Epithelial cell of proximal tubule (primary cell): ENCODE data around the gene CLEC3B. TPM values are rescaled to one million over a fixed set of nuclear protein-coding genes. Genes with fewer than 3 reads are reported as not detected.

Source experiments
- DNase-seq: peaks from one replicate; pipeline ENCODE4 v3.0.0-alpha.2; 2011; ENCODE audit warnings: low read depth
- H3K4me3 ChIP-seq: 2 replicates; pipeline ENCODE4 v1.5.1; 2011; ENCODE audit warnings: low read depth, mild to moderate bottlenecking, low read length
- total RNA-seq: library from RNA; depleted of rRNA; stranded (reverse); fragments of >200 nt; gene quantifications from 2 replicates; pipeline ENCODE4 v1.2.3, GENCODE V29; 2015
- TF ChIP-seq, protein P1 (sequence below): conservative IDR thresholded peaks from 2 replicates; pipeline ENCODE4 v1.5.1; 2012; ENCODE audit warnings: low read depth, mild to moderate bottlenecking, low read length

Gene CLEC3B
- total RNA-seq, 1 donor from 2014 or later = not detected

DNA sequence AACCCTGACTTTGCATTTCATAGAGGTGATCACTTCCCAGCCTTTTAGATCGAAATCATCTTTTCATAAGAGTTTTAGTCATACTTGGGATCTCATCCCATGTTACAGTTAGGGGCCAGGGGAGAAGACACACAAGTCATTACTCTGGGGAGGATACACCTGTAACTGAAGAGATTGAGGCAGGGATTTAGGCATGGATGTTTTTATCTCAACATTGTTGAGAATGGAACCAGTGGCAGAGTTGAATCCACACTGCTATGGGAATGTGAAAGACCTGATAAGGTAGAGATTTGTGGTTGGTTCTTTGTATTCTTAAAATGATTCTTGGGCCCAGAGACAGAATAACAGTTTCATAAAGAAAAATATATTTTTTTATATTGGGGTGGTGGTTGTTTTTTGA, 16.2 kb upstream of the CLEC3B start:
- TF ChIP-seq, protein P1, sequence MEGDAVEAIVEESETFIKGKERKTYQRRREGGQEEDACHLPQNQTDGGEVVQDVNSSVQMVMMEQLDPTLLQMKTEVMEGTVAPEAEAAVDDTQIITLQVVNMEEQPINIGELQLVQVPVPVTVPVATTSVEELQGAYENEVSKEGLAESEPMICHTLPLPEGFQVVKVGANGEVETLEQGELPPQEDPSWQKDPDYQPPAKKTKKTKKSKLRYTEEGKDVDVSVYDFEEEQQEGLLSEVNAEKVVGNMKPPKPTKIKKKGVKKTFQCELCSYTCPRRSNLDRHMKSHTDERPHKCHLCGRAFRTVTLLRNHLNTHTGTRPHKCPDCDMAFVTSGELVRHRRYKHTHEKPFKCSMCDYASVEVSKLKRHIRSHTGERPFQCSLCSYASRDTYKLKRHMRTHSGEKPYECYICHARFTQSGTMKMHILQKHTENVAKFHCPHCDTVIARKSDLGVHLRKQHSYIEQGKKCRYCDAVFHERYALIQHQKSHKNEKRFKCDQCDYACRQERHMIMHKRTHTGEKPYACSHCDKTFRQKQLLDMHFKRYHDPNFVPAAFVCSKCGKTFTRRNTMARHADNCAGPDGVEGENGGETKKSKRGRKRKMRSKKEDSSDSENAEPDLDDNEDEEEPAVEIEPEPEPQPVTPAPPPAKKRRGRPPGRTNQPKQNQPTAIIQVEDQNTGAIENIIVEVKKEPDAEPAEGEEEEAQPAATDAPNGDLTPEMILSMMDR = no peak
- H3K4me3 ChIP-seq = no peak overlapping the region
- no peak for DNase-seq

DNA sequence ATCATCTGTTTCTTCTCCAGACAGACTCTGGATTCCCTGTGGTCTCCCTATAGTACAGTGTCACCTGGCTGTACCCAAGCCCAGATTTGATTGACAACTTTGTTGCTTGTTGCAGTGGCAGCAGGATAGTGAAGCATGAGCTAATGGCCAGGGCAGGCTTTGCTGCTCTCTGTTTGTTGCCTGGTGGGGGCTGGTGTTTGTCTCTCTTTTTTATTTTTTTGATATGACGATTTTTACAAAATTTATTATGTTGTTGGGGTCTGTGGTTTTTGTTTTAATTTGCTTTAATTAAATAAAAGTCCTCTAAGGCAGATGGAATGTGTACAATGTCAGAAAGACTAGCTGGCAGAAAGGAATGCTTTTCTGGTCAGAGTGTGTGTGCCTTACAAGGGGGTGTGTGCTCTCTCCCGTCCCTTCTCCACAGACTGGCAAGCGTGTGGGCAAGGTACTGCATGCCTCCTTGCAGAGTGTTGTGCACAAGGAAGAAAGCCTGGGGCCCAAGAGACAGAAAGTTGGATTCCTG, 15.2 kb upstream of the CLEC3B start:
- DNase-seq = peak; percentile 75
- no peak overlapping the region for H3K4me3 ChIP-seq
- TF ChIP-seq, protein P1 = no peak

DNA sequence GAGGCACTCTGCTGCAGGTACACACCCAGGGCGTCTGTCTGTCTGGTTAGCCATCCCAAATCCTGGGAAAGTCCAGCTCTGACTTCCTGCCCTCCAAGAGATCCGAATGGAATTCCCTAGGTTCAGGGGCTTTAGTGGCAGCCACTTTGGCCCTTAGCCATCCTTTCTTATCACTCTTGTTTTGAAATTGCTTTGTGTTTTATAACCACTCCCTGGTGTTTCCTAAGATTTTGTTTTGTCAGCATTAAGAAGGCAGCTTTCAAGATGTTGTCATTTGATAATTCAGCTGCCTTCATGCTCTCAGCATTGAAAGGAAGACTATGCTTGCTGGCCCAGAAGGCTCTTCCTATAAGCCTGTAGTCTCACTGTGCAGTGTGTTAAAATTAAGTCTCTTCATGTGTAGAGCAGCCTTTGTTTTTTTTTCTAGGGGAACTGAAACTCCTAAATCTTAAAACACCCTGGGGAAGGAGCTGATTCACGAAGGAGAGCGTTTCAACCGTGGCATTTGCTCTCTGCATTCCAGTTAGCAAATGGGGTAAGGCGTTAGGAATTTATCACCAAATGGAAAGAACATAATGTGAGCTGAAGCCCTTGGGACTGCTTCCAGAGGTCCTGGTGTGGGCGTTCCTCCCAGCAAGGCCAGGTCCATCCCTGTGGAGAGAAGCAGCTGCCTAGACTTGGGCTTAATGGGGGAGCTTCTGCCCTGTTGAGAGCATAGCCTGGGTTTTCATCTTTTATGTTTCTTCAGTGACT, 14.2 kb upstream of the CLEC3B start:
- TF ChIP-seq, protein P1 = no peak
- peak; percentile 72 for DNase-seq
- H3K4me3 ChIP-seq = no peak overlapping the region

DNA sequence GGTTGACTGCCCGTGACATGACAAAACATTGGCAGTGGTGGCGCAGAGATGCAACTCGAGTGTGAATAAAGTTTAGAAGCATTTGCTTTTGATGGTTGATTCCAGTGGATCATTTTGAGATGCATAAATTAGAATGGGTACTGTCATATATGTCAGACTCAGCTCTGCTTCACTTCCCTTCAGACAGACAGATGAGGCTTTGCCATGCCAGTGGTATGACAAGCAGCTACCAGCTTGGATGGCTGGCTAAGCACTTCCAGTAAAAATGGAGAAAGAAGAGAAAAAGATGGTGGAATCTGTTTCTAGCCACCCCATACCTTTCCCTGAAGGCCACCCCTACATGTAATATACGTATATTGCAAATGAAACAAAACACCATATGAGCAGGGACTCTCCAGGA, 13.5 kb upstream of the CLEC3B start:
- TF ChIP-seq, protein P1 = no peak
- H3K4me3 ChIP-seq = no peak overlapping the region
- DNase-seq = no peak

DNA sequence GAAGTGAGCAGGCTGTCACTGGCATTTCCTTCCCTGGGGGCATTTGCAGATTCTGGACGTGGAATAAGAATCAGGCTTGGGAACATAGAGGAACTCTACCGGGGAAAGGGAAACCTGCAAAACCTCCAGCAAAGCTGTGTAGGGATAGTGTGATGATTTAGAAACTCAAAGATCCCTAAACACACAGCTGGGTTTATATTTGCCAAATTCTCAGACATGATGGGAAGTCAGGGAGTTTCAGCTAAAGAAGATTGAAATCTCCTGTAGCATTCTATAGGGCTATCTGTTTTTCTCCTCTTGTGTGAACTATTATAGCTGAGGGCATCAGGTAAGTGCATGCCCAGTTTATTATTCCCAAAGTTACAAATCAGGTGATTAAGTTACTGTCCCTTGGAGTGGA, 9.2 kb upstream of the CLEC3B start:
- no peak overlapping the region for H3K4me3 ChIP-seq
- DNase-seq = no peak
- TF ChIP-seq, protein P1 = no peak

DNA sequence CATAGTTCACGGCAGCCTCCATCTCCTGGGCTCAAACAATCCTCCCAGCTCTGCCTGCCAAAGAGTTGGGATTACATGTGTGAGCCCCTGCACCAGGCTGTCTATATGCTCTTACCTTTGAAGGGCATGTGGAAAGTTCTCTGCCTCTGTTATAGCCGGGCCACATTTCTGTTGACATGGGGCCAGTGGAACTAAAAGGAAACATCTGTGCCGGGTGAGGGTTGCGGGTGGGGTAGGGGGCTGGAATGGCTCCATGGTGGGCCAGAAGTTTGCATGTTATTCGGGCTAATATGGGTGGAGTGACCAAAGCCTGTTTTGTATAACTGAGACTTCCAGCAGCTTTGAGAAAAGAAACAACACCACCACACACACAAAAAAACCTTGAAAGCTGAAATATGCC, 8.3 kb upstream of the CLEC3B start:
- no peak for DNase-seq
- H3K4me3 ChIP-seq = no peak overlapping the region
- TF ChIP-seq, protein P1 = no peak

DNA sequence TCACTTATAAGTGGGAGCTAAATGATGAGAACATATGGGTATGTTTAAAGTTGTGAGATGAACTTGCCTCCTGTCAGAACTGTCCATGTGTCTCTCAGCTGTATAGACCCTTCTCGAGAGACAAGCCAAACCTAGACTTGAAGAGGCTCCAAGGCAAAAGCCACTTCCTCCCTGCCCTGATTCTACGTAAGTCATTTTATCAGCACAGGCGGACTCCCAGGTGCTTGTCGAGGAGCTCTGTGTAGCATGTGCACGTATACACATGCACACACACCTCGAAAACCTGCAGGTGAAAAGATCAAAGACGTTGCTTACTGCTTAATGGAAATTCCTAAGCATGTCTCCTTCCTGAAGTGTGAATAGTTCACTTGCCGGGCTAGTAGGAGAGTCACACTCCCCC, 5.6 kb upstream of the CLEC3B start:
- no peak overlapping the region for H3K4me3 ChIP-seq
- TF ChIP-seq, protein P1 = no peak
- DNase-seq = no peak
